ENCODE measurements around the gene THBS2.

DNA sequence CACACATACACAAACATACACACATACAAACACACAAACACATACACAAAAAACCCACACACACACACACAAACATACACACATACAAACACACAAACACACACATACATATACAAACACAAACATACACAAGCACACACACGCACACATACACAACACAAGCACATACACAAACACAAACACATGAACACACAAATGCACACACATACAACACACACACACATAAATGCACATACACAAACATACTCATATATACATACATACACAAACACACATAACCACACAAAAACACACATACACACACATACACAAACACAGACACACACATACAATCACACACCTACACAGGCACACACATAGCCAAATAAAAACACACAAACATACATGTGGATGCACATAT is 30.3 kb upstream of the THBS2 start:
- TF ChIP-seq, protein P1, sequence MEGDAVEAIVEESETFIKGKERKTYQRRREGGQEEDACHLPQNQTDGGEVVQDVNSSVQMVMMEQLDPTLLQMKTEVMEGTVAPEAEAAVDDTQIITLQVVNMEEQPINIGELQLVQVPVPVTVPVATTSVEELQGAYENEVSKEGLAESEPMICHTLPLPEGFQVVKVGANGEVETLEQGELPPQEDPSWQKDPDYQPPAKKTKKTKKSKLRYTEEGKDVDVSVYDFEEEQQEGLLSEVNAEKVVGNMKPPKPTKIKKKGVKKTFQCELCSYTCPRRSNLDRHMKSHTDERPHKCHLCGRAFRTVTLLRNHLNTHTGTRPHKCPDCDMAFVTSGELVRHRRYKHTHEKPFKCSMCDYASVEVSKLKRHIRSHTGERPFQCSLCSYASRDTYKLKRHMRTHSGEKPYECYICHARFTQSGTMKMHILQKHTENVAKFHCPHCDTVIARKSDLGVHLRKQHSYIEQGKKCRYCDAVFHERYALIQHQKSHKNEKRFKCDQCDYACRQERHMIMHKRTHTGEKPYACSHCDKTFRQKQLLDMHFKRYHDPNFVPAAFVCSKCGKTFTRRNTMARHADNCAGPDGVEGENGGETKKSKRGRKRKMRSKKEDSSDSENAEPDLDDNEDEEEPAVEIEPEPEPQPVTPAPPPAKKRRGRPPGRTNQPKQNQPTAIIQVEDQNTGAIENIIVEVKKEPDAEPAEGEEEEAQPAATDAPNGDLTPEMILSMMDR (IDR thresholded peaks at IDR 0.05): no peak
- TF ChIP-seq POLR2A (IDR thresholded peaks at IDR 0.05): no peak

Data from thyroid gland (tissue), 4 donors.